Breast epithelium (tissue), 4 donors: ENCODE results near the gene HYLS1. TPM values are rescaled to one million over a fixed set of nuclear protein-coding genes. Genes with fewer than 3 reads are reported as not detected.

Experiments
- DNase-seq, 2 donors: peaks; one replicate each; pipeline ENCODE4 v3.0.0-alpha.2; 2019; ENCODE audit warnings: low spot score in 2 of 2
- H3K27ac ChIP-seq, 2 donors: fragments of 200-600 bp; sonication (generic) in 1 of 2; one replicate each; pipeline ENCODE4 v1.5.1; 2016 to 2019; ENCODE audit warnings: mild to moderate bottlenecking in 1 of 2
- H3K27me3 ChIP-seq, 2 donors: fragments of 200-600 bp; sonication (generic) in 1 of 2; one replicate each; pipeline versions ENCODE4 v1.5.1 to v1.6.0; 2017 to 2019; ENCODE audit warnings: control low read depth in 1 of 2, mild to moderate bottlenecking in 1 of 2
- H3K36me3 ChIP-seq: fragments of 200-600 bp; one replicate; pipeline ENCODE4 v1.5.1; 2019
- H3K4me1 ChIP-seq, 2 donors: fragments of 200-600 bp; sonication (generic); one replicate each; pipeline ENCODE4 v1.5.1; 2016 to 2019; ENCODE audit warnings: control low read depth in 1 of 2
- H3K4me3 ChIP-seq, 3 donors: fragments of 200-600 bp; sonication (generic); 1 replicate in 2 of 3; 2 replicates in 1 of 3; pipeline ENCODE4 v1.5.1; 2016 to 2019; ENCODE audit warnings: mild to moderate bottlenecking in 3 of 3, moderate library complexity in 2 of 3
- H3K9me3 ChIP-seq, 2 donors: fragments of 200-600 bp; sonication (generic) in 1 of 2; one replicate each; pipeline ENCODE4 v1.5.1; 2016 to 2019; ENCODE audit warnings: control low read depth in 1 of 2
- POLR2A ChIP-seq: fragments of 450-650 bp; IDR thresholded peaks from one replicate; pipeline ENCODE4 v1.6.1; 2016; ENCODE audit warnings: antibody characterized with exemption, mild to moderate bottlenecking, moderate library complexity
- POLR2AphosphoS5 ChIP-seq, 3 donors: sonication (generic); formaldehyde crosslinking; IDR thresholded peaks; one replicate each; pipeline ENCODE4 v1.6.1; 2017; ENCODE audit warnings: antibody characterized with exemption in 3 of 3
- intact Hi-C: fragments of 100-400 bp; cut with DNase I; formaldehyde crosslinking; loops from one replicate; pipeline ENCODE4 v1.15.1; 2023; ENCODE audit warnings: low total_unique reads
- total RNA-seq, 3 donors: library from RNA; depleted of rRNA; stranded (reverse); fragments of >200 nt; gene quantifications; one replicate each; pipeline ENCODE4 v1.1.0, GENCODE V29; 2016
- TF ChIP-seq, protein P1 (sequence below), 3 donors: fragments of 450-650 bp; IDR thresholded peaks; one replicate each; pipeline ENCODE4 v1.5.1; 2016 to 2017; ENCODE audit warnings: antibody characterized with exemption in 3 of 3, mild to moderate bottlenecking in 3 of 3, moderate library complexity in 3 of 3

Gene HYLS1
- total RNA-seq, 3 donors from 2014 or later: 2.7 to 6.9 (median 3.6) TPM

DNA sequence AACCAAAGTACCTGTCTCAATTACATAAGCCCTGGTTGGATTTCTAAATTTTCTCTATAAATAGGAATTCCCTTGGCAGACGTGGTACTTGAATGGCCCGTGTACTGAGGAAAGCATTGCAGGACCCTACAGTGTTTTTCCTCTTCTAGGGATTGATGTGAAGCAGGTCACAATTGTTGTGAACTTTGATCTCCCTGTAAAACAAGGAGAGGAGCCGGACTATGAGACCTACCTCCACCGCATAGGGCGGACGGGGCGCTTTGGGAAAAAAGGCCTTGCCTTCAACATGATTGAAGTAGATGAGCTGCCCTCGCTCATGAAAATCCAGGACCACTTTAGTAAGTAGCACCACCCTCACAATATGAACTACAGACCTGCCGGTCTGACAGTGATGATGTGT lies 33.6 kb downstream of the HYLS1 start:
- DNase-seq: no peak
- TF ChIP-seq POLR2AphosphoS5 (IDR thresholded peaks at IDR 0.05): no peak
- TF ChIP-seq, protein P1, sequence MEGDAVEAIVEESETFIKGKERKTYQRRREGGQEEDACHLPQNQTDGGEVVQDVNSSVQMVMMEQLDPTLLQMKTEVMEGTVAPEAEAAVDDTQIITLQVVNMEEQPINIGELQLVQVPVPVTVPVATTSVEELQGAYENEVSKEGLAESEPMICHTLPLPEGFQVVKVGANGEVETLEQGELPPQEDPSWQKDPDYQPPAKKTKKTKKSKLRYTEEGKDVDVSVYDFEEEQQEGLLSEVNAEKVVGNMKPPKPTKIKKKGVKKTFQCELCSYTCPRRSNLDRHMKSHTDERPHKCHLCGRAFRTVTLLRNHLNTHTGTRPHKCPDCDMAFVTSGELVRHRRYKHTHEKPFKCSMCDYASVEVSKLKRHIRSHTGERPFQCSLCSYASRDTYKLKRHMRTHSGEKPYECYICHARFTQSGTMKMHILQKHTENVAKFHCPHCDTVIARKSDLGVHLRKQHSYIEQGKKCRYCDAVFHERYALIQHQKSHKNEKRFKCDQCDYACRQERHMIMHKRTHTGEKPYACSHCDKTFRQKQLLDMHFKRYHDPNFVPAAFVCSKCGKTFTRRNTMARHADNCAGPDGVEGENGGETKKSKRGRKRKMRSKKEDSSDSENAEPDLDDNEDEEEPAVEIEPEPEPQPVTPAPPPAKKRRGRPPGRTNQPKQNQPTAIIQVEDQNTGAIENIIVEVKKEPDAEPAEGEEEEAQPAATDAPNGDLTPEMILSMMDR (IDR thresholded peaks at IDR 0.05): no peak
- no peaks in the 10 kb centered on the region for H3K36me3 ChIP-seq
- no peaks in the 10 kb centered on the region for H3K4me1 ChIP-seq
- no peak overlapping the region for H3K27ac ChIP-seq
- intact Hi-C loops: no loop called here
- H3K27me3 ChIP-seq: no peaks in the 10 kb centered on the region
- H3K9me3 ChIP-seq: no peaks in the 10 kb centered on the region
- H3K4me3 ChIP-seq: no peak overlapping the region

DNA sequence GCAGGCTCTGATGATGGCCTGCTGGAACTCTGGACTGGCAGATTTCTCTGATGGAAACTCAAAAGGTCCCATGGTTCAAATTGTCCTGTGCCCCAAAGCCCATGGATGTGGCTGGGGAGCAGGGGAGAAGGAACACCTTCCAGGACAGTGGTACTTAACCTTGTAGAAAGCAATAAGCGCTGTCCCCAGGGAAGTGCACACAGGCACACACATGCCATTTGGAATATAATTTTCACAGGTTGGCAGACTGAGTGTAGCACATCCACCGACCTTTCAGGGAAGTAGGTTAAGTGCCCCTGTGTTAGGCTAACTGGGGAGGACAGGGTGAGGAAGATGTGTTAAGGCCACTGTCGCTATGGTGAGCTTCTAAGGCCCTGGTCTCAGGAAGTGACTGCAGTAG lies 34.7 kb downstream of the HYLS1 start:
- no peaks in the 10 kb centered on the region for H3K36me3 ChIP-seq
- H3K9me3 ChIP-seq: no peaks in the 10 kb centered on the region
- no peaks in the 10 kb centered on the region for H3K4me1 ChIP-seq
- H3K4me3 ChIP-seq: no peak overlapping the region
- intact Hi-C loops: no loop called here
- H3K27ac ChIP-seq: no peak overlapping the region
- no peak for DNase-seq
- TF ChIP-seq POLR2AphosphoS5 (IDR thresholded peaks at IDR 0.05): no peak
- no peak for TF ChIP-seq POLR2A
- TF ChIP-seq, protein P1 (IDR thresholded peaks at IDR 0.05): no peak
- no peaks in the 10 kb centered on the region for H3K27me3 ChIP-seq

DNA sequence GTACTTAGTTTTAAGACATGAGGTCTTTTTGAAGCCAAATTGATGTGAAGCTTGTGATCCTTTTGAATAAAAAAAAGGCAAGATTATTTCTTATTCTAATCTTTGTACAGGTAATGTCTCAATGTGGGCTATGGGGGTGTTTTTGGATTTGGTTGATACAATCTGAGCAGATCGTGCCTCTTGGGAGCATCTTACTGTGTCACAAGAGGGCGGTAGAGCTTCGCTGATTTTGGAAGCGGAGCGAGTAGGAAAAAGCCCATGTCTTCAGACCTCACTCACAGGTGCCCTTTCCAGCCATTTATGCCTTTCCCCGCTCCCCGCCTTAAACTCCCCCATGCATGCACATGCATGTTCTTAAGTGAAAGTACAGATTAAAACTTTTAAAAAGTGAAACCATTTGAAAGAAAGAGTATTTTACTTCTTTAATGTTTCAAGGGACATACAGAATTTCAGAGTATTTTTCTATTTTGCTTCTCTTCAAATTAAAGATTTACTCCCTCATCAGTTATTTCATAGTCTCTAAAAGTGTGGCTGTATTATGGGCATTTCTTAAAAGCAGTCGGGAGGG lies 35.6 kb downstream of the HYLS1 start:
- Histone ChIP-seq H3K27ac (no peak overlapping the region), H3K4me1 (no peaks in the 10 kb centered on the region), H3K9me3 (no peaks in the 10 kb centered on the region), H3K36me3 (no peaks in the 10 kb centered on the region), H3K27me3 (no peaks in the 10 kb centered on the region), H3K4me3 (no peak overlapping the region)
- peak in 1 of 2 donors; percentile 48 for DNase-seq
- intact Hi-C loops: no loop called here
- TF ChIP-seq, protein P1 (IDR thresholded peaks at IDR 0.05): peak; percentile 32 to 81 (median 73)
- TF ChIP-seq POLR2AphosphoS5 (IDR thresholded peaks at IDR 0.05): no peak

DNA sequence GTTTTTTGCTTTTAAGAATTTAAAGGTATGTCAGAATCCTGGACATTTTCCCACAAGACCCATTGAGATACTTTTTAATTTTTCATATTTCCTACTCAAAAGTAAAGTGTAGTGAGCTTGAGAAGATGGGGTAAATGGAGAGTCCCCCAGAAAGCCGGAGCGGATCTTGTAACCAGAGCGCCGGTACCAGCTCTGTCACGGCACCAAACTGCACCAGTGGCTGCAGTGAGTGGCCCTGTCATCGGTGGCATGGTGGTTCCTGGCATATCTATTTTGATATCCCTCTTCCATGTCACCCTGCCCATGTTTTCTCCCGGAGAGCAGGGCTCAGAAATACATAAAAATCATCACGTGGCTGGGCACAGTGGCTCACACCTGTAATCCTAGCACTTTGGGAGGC lies 36.2 kb downstream of the HYLS1 start:
- Histone ChIP-seq H3K4me1 (no peaks in the 10 kb centered on the region), H3K27me3 (no peaks in the 10 kb centered on the region), H3K27ac (no peak overlapping the region), H3K36me3 (no peaks in the 10 kb centered on the region), H3K9me3 (no peaks in the 10 kb centered on the region), H3K4me3 (no peak overlapping the region)
- intact Hi-C loops: no loop called here
- no peak for TF ChIP-seq POLR2AphosphoS5 (IDR thresholded peaks at IDR 0.05)
- TF ChIP-seq, protein P1 (IDR thresholded peaks at IDR 0.05): no peak
- no peak for TF ChIP-seq POLR2A
- no peak for DNase-seq

DNA sequence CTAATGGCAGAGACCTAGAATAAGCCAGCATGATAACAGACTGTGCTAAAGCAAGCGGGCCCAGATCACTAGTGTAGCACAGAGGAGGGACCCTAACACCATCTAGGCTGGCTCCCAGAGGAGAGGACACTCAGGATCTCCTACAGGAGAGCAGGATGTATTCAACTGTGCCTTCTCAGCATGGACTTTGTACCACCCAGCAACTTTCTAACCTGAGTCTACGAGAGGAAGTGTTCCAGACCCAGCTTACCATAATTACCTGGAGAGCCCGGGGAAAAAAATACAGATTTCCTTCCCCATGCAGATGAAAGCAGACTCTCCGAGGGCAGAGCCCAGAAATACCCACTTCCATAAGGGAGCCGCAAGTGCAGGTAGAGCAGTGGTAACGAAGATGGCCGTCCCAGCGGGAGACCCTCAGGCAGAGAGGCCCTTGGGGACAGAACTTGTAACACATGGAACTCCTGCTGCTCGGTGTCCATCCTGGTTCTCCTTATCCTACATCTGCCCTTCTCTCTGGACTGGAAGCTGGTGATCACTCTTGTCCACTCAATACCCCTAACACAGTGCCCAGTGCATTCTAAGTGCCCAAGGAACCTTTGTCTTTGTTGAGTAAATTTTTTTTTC lies 37.0 kb downstream of the HYLS1 start:
- Histone ChIP-seq H3K27ac (no peak overlapping the region), H3K36me3 (no peaks in the 10 kb centered on the region), H3K4me3 (no peak overlapping the region), H3K27me3 (no peaks in the 10 kb centered on the region), H3K9me3 (no peaks in the 10 kb centered on the region), H3K4me1 (no peaks in the 10 kb centered on the region)
- no peak for DNase-seq
- TF ChIP-seq, protein P1 (IDR thresholded peaks at IDR 0.05): no peak
- TF ChIP-seq POLR2A: no peak
- TF ChIP-seq POLR2AphosphoS5 (IDR thresholded peaks at IDR 0.05): no peak
- intact Hi-C loops: no loop called here
